Measurements from ENCODE around the gene LPIN3.

Gene LPIN3

DNA sequence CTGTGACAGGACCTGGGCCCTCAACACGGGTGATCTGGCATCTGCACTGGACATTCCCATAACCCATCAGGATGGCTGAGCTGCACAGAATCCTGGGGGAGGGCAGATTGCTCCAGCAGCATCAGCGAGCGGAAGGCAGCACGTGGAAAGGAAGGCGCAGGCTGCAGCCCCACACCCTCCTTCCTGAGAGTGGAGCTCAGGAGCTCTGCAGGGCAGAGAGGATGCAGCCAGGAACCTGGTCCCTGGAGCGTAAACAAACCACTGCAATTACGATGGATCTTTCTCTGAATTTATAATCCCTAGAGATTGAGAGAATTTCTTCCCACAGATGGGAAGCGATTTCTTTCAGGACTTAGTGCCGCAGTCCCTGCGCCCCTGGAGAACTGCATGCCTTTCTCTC is 65.7 kb downstream of the LPIN3 start:
- peaks cover 4% of the 10 kb centered on the region for H3K4me1 ChIP-seq (ENCODE audit: control insufficient read depth, insufficient read depth, low read length, poor library complexity, severe bottlenecking)
- H3K36me3 ChIP-seq (ENCODE audit: control insufficient read depth, insufficient read depth, low read length): peaks cover 69% of the 10 kb centered on the region
- H3K9me3 ChIP-seq (ENCODE audit: control insufficient read depth, low read length): no peaks in the 10 kb centered on the region
- H3K27ac ChIP-seq (ENCODE audit: insufficient read depth, low read length, poor library complexity, severe bottlenecking): no peak overlapping the region
- no peaks in the 10 kb centered on the region for H3K27me3 ChIP-seq (replicated peaks; ENCODE audit: control insufficient read depth, insufficient read depth, low read length, poor library complexity, severe bottlenecking)
- no peak for DNase-seq
- H3K4me3 ChIP-seq (ENCODE audit: insufficient read depth, low read depth, low read length, poor library complexity, severe bottlenecking): no peak overlapping the region

DNA sequence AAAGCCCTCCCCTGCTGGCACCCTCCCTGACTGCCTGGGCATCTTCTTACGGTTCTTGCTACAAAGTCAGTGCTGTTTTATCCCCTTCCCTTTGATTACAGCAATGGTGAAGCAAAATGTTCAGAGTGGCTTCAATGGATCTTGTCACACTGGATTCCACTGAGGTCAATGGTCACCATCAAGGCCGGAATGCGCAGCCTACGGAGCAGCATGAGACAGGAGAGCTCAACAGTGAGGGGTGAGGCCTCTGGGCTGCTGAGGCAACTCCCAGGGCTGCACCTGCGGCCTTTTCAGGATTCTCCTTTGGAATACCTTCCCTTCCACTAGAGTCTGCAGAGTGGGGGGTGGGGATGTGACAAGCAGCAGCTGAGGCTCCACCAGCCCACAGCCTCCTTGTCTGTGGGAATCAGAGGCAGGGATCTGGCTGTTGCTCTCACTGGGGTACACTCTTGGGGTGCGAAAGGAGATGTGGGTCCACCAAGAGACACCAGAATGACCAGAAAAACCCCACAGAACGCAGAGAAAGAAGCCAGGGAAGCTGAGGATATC is 66.3 kb downstream of the LPIN3 start:
- Histone ChIP-seq H3K27me3 (replicated peaks; ENCODE audit: control insufficient read depth, insufficient read depth, low read length, poor library complexity, severe bottlenecking) (no peaks in the 10 kb centered on the region), H3K4me3 (ENCODE audit: insufficient read depth, low read depth, low read length, poor library complexity, severe bottlenecking) (no peak overlapping the region), H3K36me3 (ENCODE audit: control insufficient read depth, insufficient read depth, low read length) (peaks cover 75% of the 10 kb centered on the region), H3K27ac (ENCODE audit: insufficient read depth, low read length, poor library complexity, severe bottlenecking) (no peak overlapping the region), H3K9me3 (ENCODE audit: control insufficient read depth, low read length) (no peaks in the 10 kb centered on the region), H3K4me1 (ENCODE audit: control insufficient read depth, insufficient read depth, low read length, poor library complexity, severe bottlenecking) (peaks cover 4% of the 10 kb centered on the region)
- no peak for DNase-seq

DNA sequence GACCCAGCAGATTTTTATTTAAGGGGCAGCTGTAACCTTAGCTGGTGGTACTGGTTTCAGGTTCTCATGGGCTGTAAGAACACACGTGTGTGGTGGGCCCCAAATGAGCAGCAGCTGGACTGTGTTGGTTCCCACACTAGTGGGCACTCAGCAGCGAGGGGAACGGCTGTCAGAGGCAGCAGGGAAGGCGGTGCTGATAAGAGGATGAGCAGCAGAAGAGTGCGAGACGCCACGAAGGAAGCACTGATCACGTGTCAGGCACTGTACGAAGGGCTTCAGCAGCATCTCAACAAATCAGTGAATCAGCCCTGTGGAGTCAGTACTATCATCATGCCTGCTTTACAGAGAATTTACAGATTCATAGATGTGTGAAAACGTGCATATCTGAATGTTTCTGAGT is 67.0 kb downstream of the LPIN3 start:
- Histone ChIP-seq H3K4me1 (ENCODE audit: control insufficient read depth, insufficient read depth, low read length, poor library complexity, severe bottlenecking) (peaks cover 4% of the 10 kb centered on the region), H3K36me3 (ENCODE audit: control insufficient read depth, insufficient read depth, low read length) (peaks cover 81% of the 10 kb centered on the region), H3K27ac (ENCODE audit: insufficient read depth, low read length, poor library complexity, severe bottlenecking) (no peak overlapping the region), H3K4me3 (ENCODE audit: insufficient read depth, low read depth, low read length, poor library complexity, severe bottlenecking) (no peak overlapping the region), H3K27me3 (replicated peaks; ENCODE audit: control insufficient read depth, insufficient read depth, low read length, poor library complexity, severe bottlenecking) (no peaks in the 10 kb centered on the region), H3K9me3 (ENCODE audit: control insufficient read depth, low read length) (no peaks in the 10 kb centered on the region)
- no peak for DNase-seq

DNA sequence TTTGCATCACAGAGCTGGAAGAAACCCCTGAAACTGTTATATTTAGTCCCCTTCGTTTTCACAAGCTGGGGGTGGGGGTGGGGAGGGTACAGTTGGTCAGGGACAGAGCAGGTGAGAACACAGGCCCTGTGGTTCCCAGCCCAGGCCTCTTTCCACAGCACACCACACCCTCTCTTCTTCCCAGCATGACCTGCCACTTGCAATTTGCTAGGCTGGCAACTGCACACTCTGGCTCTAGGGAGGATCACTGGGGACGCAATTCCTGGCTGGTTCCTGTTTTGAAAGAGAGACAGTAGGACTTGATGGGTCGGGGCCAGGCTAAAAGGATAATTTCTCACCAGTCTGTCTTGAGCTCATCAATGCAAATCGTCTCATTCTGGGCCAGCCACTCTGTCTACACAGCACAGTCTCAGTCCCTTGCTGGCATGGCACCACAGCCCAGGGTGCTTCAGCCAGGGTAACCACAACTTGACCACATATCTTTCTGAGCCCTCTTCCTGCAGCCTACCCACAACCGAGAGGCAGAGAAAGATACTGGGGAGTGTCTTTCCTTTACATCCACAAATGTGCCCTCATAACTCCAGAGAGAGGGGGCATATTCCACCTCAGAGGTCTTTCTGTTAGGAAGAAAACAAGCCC is 67.7 kb downstream of the LPIN3 start:
- Histone ChIP-seq H3K4me1 (ENCODE audit: control insufficient read depth, insufficient read depth, low read length, poor library complexity, severe bottlenecking) (peaks cover 4% of the 10 kb centered on the region), H3K9me3 (ENCODE audit: control insufficient read depth, low read length) (no peaks in the 10 kb centered on the region), H3K27ac (ENCODE audit: insufficient read depth, low read length, poor library complexity, severe bottlenecking) (no peak overlapping the region), H3K27me3 (replicated peaks; ENCODE audit: control insufficient read depth, insufficient read depth, low read length, poor library complexity, severe bottlenecking) (no peaks in the 10 kb centered on the region), H3K4me3 (ENCODE audit: insufficient read depth, low read depth, low read length, poor library complexity, severe bottlenecking) (no peak overlapping the region), H3K36me3 (ENCODE audit: control insufficient read depth, insufficient read depth, low read length) (peaks cover 85% of the 10 kb centered on the region)
- DNase-seq: no peak

DNA sequence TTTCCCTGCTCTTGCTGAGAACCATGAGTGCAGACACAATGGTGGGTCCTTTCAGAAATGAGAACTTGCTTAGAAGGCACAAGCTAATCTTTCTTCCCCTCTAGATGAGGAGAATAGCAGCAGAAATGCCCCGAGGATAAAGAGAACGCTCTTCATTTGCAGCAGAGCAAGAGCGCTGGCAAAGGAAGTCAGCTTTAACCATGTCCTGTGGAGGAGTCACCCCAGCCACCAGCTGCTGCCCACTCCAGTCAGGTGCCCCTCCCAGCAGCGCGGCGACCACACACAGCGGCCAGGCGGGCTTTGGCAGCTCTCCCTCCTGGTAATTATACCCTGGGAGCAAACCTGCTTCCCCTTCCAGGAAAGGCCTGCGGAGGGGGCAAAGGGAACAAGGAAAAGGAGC is 68.4 kb downstream of the LPIN3 start:
- H3K36me3 ChIP-seq (ENCODE audit: control insufficient read depth, insufficient read depth, low read length): peaks cover 82% of the 10 kb centered on the region
- H3K27me3 ChIP-seq (replicated peaks; ENCODE audit: control insufficient read depth, insufficient read depth, low read length, poor library complexity, severe bottlenecking): no peaks in the 10 kb centered on the region

More for the DNA sequence above, 68.4 kb downstream of the LPIN3 start:
- Histone ChIP-seq H3K27ac (ENCODE audit: insufficient read depth, low read length, poor library complexity, severe bottlenecking) (no peak overlapping the region), H3K9me3 (ENCODE audit: control insufficient read depth, low read length) (no peaks in the 10 kb centered on the region), H3K4me1 (ENCODE audit: control insufficient read depth, insufficient read depth, low read length, poor library complexity, severe bottlenecking) (peaks cover 4% of the 10 kb centered on the region), H3K4me3 (ENCODE audit: insufficient read depth, low read depth, low read length, poor library complexity, severe bottlenecking) (no peak overlapping the region)
- DNase-seq: no peak

All from effector memory CD4-positive, alpha-beta T cell (primary cell).